GM18508 (cell line): ENCODE measurements around the gene VMP1.
A peak's percentile ranks its signal among the peaks of the same experiment; 100 is the strongest.
"Not testable (repeated sequence)": the region's sequence is repeated elsewhere in the genome, so short reads cannot be mapped to it uniquely, and the experiment has no call there.

ENCODE experiments used
- ATAC-seq: cut with Tn5 transposase; IDR thresholded peaks from one replicate; pipeline ENCODE4 v1.9.1; 2021; ENCODE audit warnings: moderate number of reproducible peaks; ENCODE audit not compliant: insufficient read depth, unreplicated experiment

Gene VMP1

DNA sequence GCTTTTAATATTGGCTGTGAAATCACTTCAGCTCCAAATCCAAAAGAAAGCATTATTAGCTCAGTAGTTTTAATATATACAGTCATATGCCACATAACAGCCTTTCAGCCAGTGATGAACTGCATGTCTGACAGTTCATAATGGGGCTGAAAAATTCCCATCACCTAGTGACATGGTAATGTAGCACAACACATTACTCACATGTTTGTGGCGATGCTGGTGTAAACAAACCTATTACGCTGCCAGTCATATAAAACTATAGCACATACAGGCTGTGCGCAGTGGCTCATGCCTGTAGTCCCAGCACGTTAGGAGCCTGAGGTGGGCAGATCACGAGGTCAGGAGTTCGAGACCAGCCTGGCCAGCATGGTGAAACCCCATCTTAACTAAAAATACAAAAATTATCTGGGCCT is 93.1 kb downstream of the VMP1 start:
- ATAC-seq: no peak

DNA sequence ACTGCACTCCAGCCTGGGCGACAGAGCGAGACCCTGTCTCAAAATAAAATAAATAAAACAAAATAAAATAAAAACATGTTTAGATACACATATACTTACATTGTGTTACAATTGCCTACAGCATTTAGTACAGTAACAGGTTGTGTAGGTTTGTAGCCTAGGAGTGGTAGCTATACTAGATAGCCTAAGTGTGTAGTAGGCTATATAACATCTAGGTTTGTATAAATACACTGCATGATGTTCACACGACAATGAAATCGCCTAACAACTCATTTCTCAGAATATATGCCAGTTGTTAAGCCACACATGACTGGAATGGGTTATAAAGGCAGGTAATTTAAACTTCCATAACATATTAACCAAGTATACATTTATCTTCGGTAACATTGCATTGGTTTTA is 94.7 kb downstream of the VMP1 start:
- no peak for ATAC-seq

DNA sequence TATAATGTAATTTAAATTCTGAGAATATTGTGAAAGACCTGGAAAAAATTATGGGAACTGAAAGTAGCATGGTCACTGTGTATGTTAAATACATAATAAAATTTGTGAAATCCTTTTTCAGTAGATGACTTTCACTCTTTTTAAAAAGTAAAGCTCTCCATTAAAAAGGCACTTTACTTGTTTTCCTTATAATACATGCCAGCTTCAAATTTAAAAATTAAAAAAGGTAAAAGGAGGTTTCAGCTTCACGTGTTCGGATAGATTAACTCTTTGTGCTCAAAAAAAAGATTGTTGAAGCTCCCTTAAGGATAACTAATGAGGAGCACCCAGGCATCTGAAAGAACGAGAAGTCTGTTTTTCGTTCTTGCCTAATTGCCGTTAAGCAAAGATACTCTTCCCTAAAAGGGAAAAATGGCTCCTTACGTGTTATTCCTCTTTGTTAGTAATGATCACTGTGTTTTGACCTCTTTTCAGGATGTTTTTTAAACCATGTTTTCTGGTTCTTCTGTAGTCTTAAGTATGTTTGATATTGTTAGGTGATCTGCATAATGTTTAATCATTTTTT is 97.5 kb downstream of the VMP1 start:
- no peak for ATAC-seq

DNA sequence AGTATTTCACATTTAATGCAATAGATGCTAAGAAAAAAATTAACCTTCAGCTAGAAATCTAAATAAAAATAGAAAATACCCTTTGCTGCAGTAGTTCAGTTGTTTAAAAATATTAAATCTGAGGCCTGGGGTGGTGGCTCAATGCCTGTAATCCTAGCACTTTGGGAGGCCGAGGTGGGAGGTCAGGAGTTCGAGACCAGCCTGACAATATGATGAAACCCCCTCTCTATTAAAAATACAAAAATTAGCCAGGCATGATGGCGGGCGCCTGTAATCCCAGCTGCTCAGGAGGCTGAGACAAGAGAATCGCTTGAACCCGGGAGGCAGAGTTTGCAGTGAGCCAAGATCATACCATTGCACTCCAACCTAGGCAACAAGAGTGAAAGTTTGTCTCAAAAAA is 98.9 kb downstream of the VMP1 start:
- not testable (repeated sequence) for ATAC-seq

DNA sequence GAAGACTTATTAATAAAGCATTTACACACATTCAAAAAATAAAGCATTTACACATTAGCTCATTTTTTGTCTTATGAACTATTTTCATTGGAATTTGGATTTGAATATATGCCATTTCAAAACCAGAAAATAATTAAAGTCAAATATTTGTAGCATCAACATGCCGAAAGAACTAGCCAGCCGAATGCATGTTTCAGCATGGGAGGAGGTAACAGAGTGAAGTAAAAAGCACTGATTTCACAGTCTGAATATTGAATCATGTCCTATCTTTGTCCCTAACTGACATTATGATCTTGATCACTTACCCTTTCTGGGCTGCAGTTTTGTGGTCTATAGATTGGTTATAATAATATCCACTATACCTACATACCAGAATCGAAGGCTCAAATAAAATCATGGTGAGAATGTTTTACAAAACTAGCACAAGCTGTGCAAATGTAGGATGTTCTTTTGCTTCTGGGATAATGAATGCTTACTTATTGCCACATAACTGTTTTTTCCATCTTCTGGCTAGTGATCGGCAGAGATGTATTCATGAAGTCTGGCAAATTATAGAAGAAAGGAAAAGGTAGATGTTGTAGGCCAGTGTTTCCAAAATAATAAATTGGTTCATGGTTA is 100.5 kb downstream of the VMP1 start:
- no peak for ATAC-seq

DNA sequence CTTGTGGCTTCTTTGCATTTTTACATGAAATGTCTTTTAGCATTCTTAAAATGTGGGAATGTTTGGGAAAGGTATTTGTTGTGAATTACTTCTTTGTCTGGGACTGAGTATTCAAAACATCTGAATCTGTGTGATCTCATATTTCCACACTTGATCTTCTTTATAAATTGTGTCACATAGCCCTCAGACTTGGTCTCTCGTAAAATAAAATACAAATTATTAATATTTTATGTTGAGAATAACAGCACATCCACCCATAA is 103.4 kb downstream of the VMP1 start:
- no peak for ATAC-seq

DNA sequence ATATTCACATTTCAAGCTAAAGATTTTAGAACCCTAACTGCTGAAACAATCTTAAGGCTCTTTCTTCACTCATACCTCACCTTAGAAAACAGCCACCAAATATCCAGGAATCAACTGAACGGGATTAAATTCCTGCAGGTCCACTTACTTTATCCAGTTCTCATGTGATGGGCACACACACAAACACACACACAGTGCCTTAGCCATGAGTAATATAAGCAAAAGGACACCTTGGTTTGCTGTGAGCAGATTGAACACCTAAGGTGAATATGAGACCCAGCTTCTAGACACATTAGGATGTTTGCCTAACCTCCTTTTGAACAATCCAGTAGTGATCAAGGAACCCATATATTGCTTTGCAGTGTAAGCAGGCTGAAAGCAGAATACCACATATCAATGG is 103.8 kb downstream of the VMP1 start:
- no peak for ATAC-seq

DNA sequence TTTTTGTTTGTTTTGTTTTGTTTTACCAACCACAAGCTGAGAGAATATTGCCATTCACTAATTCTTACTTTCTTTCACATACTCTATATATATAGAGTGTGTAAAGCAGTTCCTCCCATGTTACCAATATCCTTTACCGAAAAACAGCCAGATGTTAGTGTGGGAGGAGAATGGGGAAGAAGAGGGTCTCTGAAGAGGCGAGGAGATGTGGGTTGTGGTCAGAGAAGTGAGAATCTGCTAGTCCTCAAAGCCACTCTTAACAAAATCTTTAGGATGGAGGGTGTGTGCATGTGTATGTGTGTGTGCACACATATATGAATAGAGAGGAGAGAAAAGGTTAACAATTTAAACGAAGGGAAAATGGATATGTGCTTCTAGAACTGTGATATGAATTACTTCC is 104.7 kb downstream of the VMP1 start:
- ATAC-seq: no peak

DNA sequence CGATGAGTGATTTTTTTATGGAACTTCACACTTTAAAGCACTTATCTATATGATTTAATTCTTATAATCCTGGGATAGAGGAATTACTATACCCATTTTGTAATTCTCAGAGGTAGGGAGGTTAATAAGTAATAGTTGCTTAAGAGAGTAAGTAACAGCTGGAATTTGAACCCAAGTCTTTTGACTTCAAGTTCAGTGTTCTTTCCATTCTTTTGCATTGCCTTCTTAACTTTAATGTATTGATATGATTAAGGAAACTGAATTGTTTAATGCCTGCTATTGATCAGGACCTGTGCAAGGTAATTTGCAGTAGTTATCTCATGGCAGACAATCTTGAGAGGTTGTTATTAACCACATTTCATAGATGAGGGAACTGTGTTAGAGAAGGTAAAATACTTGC is 106.8 kb downstream of the VMP1 start:
- ATAC-seq: no peak

DNA sequence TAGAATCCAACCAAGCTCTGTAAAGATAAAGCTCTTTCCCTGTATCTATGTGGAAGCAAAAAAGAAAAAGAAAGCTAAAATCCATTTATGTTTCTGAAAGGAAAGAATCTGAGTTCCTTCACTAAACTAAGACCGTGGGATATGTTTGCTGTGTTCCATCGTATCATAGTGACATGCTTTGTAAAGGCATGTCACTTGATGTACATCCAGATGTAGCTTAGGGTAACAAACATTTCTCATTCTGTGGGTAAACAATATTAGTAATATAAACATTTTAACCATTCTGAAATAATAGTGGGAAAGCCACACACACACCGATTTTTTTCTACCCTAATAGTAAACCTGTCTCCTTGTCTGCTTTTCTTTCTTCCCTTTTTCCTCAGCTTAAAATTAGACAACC is 107.2 kb downstream of the VMP1 start:
- ATAC-seq: no peak

DNA sequence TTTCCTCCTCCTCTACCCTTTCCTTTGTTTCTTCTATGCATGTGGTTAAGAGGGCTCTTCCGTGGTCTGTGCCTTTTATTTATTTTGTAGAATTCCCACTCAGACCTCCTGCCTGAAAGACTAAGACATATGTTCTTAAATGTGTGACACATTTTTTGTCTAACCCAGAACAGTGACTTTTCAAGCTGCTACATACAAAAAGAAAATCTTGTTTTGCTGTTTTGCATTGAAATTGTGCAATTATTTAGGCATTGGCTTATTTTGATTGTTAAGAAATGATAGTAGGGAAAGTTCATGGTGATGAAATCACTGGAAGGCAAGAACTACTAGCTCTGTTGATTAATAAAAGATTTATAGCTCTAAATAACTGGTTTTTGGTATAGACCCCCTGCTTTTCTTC is 108.5 kb downstream of the VMP1 start:
- no peak for ATAC-seq

DNA sequence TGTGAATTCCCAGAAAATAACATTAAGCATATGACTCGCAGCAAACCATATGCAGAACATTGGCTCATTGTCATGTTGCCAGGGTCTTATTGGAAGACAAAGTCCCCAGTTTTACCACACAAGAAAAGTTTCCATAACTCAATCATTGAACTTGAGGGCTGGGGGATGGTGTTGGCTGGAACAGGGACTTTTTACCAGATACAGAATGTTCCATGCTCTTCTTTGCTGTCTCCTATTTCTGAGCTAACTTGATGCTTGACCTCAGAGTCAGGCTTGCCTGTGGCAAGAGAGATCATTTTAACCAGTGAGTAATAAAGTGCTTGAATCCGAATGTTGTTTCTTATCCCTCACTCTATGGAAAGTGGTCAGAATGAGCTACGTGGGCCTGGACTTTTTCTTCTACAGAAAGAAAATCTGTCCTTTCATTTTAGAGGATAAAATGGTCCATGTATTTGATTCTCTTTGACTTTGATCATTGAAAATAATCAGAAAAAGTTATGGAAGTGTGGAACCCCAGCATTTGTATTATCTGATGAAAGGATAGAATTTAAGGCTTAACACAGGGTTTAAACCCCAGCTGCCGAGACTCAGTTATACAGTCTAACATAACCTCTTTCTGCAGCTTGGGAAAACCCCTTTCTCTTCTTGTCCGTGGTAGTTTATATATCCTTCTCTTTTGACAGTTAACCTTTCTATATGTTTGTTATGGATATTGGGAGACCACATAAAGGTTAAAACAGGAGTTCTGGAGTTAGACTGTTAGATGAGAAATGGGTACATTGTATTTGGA is 118.3 kb downstream of the VMP1 start:
- no peak for ATAC-seq

DNA sequence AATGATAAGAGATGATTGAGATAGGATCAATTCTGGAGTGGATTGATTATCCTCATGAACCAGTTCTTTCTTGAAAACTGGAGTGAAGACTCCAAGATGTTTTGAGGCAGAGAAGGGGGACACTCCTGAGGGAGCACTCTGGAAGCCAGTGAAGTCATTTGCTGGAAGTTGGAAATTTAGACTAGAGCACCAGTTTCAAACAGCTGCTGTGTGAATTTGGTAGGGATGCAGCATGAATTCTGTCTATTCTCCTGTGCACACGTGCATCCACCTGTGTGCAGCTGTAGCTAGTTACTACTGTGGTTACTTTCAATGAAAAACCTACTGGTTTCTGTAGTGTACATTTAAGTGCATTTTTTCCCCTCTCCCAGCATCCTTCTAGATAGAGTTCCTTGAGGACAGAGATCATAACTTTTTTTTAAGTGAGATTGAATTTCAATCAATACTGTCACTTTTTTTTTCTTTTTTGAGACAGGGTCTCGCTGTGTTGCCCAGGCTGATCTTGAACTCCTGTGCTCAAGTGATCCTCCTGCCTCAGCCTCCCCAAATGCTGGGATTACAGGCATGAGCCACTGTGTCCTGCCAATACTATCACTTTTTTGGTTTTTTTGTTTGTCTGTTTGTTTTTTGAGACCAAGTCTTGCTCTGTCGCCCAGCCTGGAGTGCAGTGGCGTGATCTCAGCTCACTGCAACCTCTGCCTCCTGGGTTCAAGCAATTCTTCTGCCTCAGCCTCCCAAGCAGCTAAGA is 119.4 kb downstream of the VMP1 start:
- no peak for ATAC-seq

DNA sequence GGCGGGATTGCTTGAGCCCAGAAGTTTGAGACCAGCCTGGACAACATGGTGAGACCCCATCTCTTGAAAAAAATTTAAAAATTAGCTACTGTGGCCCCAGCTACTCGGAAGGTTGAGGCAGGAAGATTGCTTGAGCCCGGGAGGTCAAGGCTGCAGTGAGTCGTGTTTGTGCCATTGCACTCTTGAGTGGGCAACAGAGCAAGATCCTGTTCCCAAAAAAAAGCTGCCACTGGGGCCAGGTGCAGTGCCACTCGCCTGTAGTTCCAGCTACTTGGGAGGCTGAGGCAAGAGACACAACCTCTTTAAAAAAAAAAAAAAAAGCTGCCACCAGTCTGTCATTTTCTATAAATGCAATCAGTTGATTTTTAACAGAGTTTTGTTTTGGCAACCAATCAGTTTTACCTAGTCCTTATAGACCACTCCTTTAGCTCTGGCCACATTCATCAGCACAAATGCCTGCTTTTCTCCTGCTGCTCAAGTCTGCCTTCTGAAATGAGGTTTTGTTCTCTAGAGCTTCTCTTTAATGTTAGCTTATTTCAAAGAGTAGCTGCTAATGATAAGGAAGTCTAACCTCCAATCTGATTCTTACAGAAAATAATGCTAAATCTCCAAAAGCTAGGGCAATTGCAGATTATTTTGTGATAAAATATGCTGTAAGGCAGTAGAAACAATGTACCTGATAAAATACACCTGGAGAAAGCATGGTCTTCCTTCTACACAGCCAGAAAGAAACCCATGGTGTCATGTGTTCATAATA is 120.4 kb downstream of the VMP1 start:
- ATAC-seq: no peak

DNA sequence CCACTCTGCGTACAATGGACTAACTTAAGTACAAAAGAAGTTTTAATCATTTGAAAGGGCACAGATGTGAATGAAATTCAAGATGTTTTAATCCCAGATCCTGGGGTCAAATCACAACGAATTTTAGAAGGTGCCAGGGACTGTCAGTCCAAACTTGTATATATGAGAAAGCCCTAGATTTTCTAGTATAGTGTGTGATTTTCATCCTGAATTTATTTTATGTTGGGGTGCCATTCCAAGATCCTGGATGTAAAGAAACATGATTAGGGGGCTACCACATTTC is 121.0 kb downstream of the VMP1 start:
- no peak for ATAC-seq

DNA sequence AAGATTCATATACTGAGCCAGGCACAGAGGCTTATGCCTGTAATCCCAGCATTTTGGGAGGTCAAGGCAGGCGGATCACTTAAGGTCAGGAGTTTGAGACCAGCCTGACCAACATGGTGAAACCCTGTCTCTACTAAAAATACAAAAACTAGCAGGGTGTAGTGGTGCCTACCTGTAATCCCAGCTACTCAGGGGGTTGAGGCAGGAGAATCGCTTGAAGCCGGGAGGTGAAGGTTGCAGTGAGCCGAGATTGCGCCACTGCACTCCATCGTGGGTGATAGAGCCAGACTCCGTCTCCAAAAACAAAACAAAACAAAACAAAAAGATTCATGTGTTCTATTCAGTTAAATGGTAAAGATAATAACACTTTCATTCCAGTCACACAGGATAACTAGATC is 121.4 kb downstream of the VMP1 start:
- not testable (repeated sequence) for ATAC-seq

DNA sequence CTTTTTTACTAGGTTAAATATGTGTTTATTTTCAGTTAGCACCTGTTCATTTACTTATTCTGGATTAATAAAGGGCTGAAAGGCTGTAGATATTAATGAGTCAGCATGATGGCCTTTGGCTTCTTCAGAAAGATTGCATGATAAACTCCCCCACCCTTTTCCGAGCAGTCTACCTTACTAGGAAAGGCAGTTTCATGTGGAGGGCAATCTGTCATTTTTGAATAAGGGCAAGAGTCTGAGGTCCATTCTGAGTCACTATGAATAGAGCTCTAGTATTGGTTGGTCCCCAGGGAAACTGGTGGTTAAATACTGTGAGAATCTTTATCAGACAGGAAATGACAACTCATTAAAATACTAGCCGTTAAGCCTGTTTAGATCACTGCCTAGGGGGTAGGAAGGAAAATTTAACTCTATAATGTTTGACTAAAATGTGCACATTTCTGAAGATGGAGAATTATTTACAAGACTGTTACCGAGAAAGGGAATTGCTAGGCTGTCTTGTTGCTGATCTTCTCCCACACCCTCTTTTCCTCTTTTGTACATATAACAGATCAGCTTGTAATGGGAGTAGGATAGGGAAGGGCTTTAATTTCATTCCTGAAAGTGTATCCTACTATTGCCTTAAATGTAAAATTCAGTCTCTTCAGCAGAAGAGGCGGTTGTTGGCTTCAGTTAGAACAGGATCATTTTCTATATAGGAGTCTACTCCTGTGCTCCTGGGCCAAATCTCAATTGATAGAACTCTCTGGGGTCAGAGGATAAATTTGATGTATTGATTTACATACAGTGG is 122.0 kb downstream of the VMP1 start:
- peak; percentile 38 for ATAC-seq

DNA sequence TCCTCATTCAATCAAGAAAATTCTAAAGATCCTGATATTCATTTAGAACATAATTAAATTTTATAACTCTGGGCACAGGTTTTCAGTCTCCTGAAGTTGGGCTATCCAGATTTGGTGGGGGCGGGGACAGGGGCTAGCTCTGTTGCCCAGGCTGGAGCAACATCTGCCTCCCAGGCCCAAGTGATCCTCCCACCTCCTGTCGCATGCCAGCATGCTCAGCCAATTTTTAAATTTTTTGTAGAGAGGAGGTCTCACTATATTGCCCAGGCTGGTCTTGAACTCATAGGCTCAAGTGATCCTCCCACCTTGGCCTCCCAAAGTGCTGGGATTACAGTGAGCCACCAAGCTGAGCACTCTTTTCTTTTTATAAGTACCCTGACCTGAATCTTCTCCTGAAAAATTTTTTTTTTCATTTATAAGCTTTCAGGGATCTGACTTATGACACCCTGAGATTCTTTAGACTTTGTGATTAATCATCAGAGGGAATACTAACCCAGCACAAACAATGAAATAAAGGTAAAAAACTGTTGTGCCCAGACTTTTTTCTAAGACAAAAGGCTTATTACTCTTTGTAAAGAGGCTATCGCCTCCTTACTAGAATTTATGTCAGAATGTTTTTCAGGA is 122.7 kb downstream of the VMP1 start:
- ATAC-seq: no peak

DNA sequence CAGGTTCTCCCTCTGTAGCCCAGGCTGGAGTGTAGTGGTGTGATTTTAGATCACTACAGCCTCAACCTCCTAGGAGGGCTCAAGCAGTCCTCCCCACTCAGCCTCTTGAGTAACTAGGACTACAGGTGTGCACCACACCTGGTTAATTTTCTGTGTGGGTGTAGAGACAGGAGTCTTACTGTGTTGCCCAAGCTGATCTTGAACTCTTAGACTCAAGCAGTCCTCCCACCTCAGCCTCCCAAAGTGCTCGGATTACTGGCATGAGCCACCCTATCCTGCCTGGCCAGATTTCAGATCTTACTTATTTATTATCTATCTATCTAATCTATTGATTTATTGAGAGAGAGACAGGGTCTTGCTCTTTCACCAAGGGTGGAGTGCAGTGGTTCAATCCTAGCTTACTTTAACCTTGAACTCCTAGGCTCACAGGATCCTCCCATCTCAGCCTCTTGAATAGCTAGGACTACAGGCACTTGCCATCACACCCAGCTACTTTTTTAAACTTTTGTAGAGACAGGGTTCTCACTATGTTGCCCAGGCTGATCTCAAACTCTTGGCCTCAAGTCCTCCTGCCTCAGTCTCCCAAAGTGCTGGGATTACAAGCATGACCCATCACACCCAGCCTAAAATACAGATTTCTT is 123.5 kb downstream of the VMP1 start:
- ATAC-seq: no peak
